Measurements from ENCODE around the gene PGAP3.
"Not testable (repeated sequence)": the region's sequence is repeated elsewhere in the genome, so short reads cannot be mapped to it uniquely, and the experiment has no call there.

The PGAP3 gene

GRCh38 chr17:39699818-39700147 is 11.9 kb upstream of the PGAP3 start, which contains the start of gene ERBB2 (continued):
- TF ChIP-seq ZNF169 (tag by site-specific recombination; IDR thresholded peaks at IDR 0.05) (no peak), ZBTB17 (tag by site-specific recombination; IDR thresholded peaks at IDR 0.05) (peak; percentile 23; the same call in 1 of the 2 replicates), ZFP37 (tag by site-specific recombination; IDR thresholded peaks at IDR 0.05) (no peak), ZBTB10 (tag by site-specific recombination; IDR thresholded peaks at IDR 0.05) (no peak), KLF7 (tag by site-specific recombination; IDR thresholded peaks at IDR 0.05; ENCODE audit: borderline replicate concordance) (peak; percentile 64; the same call in 1 of the 2 replicates), PATZ1 (tag by site-specific recombination; IDR thresholded peaks at IDR 0.05) (peak; percentile 48; the same call in 1 of the 2 replicates), ZBTB44 (tag by site-specific recombination; IDR thresholded peaks at IDR 0.05) (no peak), ZSCAN16 (tag by site-specific recombination; IDR thresholded peaks at IDR 0.05) (no peak), ZNF621 (tag by site-specific recombination; IDR thresholded peaks at IDR 0.05) (no peak), ZNF596 (tag by site-specific recombination; IDR thresholded peaks at IDR 0.05) (no peak)

- H3K36me3 ChIP-seq (ENCODE audit: control insufficient read depth in 2 of 2, insufficient read depth in 1 of 2, low read length in 2 of 2) = peaks cover 0 to 35% of the 10 kb centered on the region in 2 experiments; a peak in 1 of 3 replicates
- not testable (repeated sequence) for H3K9me3 ChIP-seq (ENCODE audit: control insufficient read depth, insufficient read depth, low read depth, low read length)
- CTCF ChIA-PET = interaction anchor here (0.6 to 3.5 kb wide), 10 partner anchors 11 to 259 kb away, joined by 3 to 22 read pairs (median 5); partner anchors contain the start of genes MIEN1 and PGAP3
- TF ChIP-seq SP7 (tag by site-specific recombination; IDR thresholded peaks at IDR 0.05) = 0 out of 2 replicates have a peak, but pooled peaks have one; percentile 22
- peak overlapping the region; percentile 68; the same call in 1 of the 2 replicates for H3K27ac ChIP-seq (ENCODE audit: extremely low read depth, low read depth, low read length)
- H3K4me3 ChIP-seq (ENCODE audit: low read depth, low read length) = peak overlapping the region; percentile 81
- H3K4me1 ChIP-seq (ENCODE audit: control insufficient read depth, insufficient read depth, low read length) = peaks cover 13% of the 10 kb centered on the region; the same call in 1 of the 2 replicates
- POLR2A ChIA-PET = interaction anchor here (0.7 to 2.4 kb wide), 24 partner anchors 8 to 414 kb away, joined by 3 to 42 read pairs (median 5); partner anchors contain the start of genes LRRC3C, MIEN1, ORMDL3 and PGAP3
Measured at GRCh38 chr17:39699157-39699817, 11.4 kb upstream of the PGAP3 start.

- ChIA-PET POLR2A (interaction anchor here (0.6 to 1.8 kb wide), 3 partner anchors 10 to 363 kb away, joined by 3 to 5 read pairs (median 4); partner anchors contain the start of gene PGAP3), CTCF (interaction anchor here (1.1 to 3.5 kb wide), 4 partner anchors 10 to 44 kb away, joined by 3 to 17 read pairs (median 12); partner anchors contain the start of genes PGAP3 and PNMT)
- TF ChIP-seq ZNF664 (tag by site-specific recombination; IDR thresholded peaks at IDR 0.05) (peak; percentile 74), ZNF600 (tag by site-specific recombination; IDR thresholded peaks at IDR 0.05) (0 out of 2 replicates have a peak, but pooled peaks have one; percentile 22), ZNF624 (tag by site-specific recombination; IDR thresholded peaks at IDR 0.05) (no peak), ZBTB20 (tag by site-specific recombination; IDR thresholded peaks at IDR 0.05) (no peak), ELK4 (IDR thresholded peaks at IDR 0.05; ENCODE audit: borderline replicate concordance, low read depth, low read length) (no peak), ZNF585B (tag by site-specific recombination; IDR thresholded peaks at IDR 0.05) (no peak), ZNF558 (tag by site-specific recombination; IDR thresholded peaks at IDR 0.05) (no peak), ZSCAN23 (tag by site-specific recombination; IDR thresholded peaks at IDR 0.05) (no peak), ZFP3 (tag by site-specific recombination; IDR thresholded peaks at IDR 0.05; ENCODE audit: low read depth) (no peak)
- Histone ChIP-seq H3K27ac (ENCODE audit: extremely low read depth, low read depth, low read length) (no peak overlapping the region), H3K4me1 (ENCODE audit: control insufficient read depth, insufficient read depth, low read length) (peaks cover 13% of the 10 kb centered on the region; the same call in 1 of the 2 replicates), H3K4me3 (ENCODE audit: low read depth, low read length) (no peak overlapping the region), H3K9me3 (ENCODE audit: control insufficient read depth, insufficient read depth, low read depth, low read length) (no peaks in the 10 kb centered on the region), H3K36me3 (ENCODE audit: control insufficient read depth in 2 of 2, insufficient read depth in 1 of 2, low read length in 2 of 2) (peaks cover 0 to 29% of the 10 kb centered on the region in 2 experiments; a peak in 2 of 3 replicates)
Measured at GRCh38 chr17:39697961-39698360, 10.1 kb upstream of the PGAP3 start.

All from HEK293 (cell line).